ENCODE measurements around the gene SPRR5. TPM values are rescaled to one million over a fixed set of nuclear protein-coding genes. Genes with fewer than 3 reads are reported as not detected.

Gene SPRR5
- total RNA-seq, 1 donor from 2014 or later, result not detected

- Histone ChIP-seq H3K36me3 (ENCODE audit: control insufficient read depth, insufficient read depth, low read length) (no peaks in the 10 kb centered on the region), H3K27me3 (ENCODE audit: control insufficient read depth, insufficient read depth, low read length) (peaks cover 2% of the 10 kb centered on the region), H3K4me3 (ENCODE audit: low read depth, low read length) (no peak overlapping the region)
- peak; percentile 23 for FAIRE-seq
- TF ChIP-seq CTCF (IDR thresholded peaks at IDR 0.05; ENCODE audit: insufficient read depth, low read length, severe bottlenecking), result no peak
- DNase-seq (ENCODE audit: low read depth), result no peak
These were observed 42.1 kb upstream of the SPRR5 start for GRCh38 chr1:152904688-152905440.

- H3K27me3 ChIP-seq (ENCODE audit: control insufficient read depth, insufficient read depth, low read length), result peaks cover 5% of the 10 kb centered on the region
These were observed 40.9 kb upstream of the SPRR5 start for GRCh38 chr1:152906023-152906565.

GRCh38 chr1:152907686-152908601, 39.1 kb upstream of the SPRR5 start, which contains the start of gene IVL:
Gene IVL (plus strand): TSS chr1:152908546. CDS start chr1:152909798, 1,252 bp downstream.
- no peak within 1 kb of the TSS for H3K4me3 ChIP-seq (ENCODE audit: low read depth, low read length)

More at GRCh38 chr1:152906023-152906565, 40.9 kb upstream of the SPRR5 start:
- no peak overlapping the region for H3K4me3 ChIP-seq (ENCODE audit: low read depth, low read length)
- DNase-seq (ENCODE audit: low read depth) (peak; percentile 97), FAIRE-seq (peak; percentile 96)
- TF ChIP-seq CTCF (IDR thresholded peaks at IDR 0.05; ENCODE audit: insufficient read depth, low read length, severe bottlenecking), result no peak
- H3K36me3 ChIP-seq (ENCODE audit: control insufficient read depth, insufficient read depth, low read length), result no peaks in the 10 kb centered on the region

GRCh38 chr1:152909206-152909605, 37.8 kb upstream of the SPRR5 start:
- FAIRE-seq, result no peak
- no peak for TF ChIP-seq CTCF (IDR thresholded peaks at IDR 0.05; ENCODE audit: insufficient read depth, low read length, severe bottlenecking)
- DNase-seq (ENCODE audit: low read depth), result no peak

More at GRCh38 chr1:152907686-152908601, 39.1 kb upstream of the SPRR5 start, which contains the start of gene IVL:
- DNase-seq (ENCODE audit: low read depth) (peak; percentile 92), FAIRE-seq (peak; percentile 92)
- no peaks in the 10 kb centered on the region for H3K36me3 ChIP-seq (ENCODE audit: control insufficient read depth, insufficient read depth, low read length)
- TF ChIP-seq CTCF (IDR thresholded peaks at IDR 0.05; ENCODE audit: insufficient read depth, low read length, severe bottlenecking), result no peak
- peaks cover 5% of the 10 kb centered on the region for H3K27me3 ChIP-seq (ENCODE audit: control insufficient read depth, insufficient read depth, low read length)

GRCh38 chr1:152912471-152912870, 34.5 kb upstream of the SPRR5 start:
- H3K27me3 ChIP-seq (ENCODE audit: control insufficient read depth, insufficient read depth, low read length), result peaks cover 5% of the 10 kb centered on the region
- no peaks in the 10 kb centered on the region for H3K36me3 ChIP-seq (ENCODE audit: control insufficient read depth, insufficient read depth, low read length)
- no peak overlapping the region for H3K4me3 ChIP-seq (ENCODE audit: low read depth, low read length)
- DNase-seq (ENCODE audit: low read depth) (no peak), FAIRE-seq (no peak)
- TF ChIP-seq CTCF (IDR thresholded peaks at IDR 0.05; ENCODE audit: insufficient read depth, low read length, severe bottlenecking), result no peak

More at GRCh38 chr1:152909206-152909605, 37.8 kb upstream of the SPRR5 start:
- Histone ChIP-seq H3K36me3 (ENCODE audit: control insufficient read depth, insufficient read depth, low read length) (no peaks in the 10 kb centered on the region), H3K4me3 (ENCODE audit: low read depth, low read length) (no peak overlapping the region), H3K27me3 (ENCODE audit: control insufficient read depth, insufficient read depth, low read length) (peaks cover 5% of the 10 kb centered on the region)

All from bronchial epithelial cell (primary cell).